ENCODE results near the gene DLGAP5.

DLGAP5 gene

GRCh38 chr14:55123852-55124639, 67.3 kb downstream of the DLGAP5 start:
- Histone ChIP-seq H3K4me3 (ENCODE audit: low read length) (no peak overlapping the region), H3K36me3 (replicated peaks; ENCODE audit: low read depth, low read length) (no peaks in the 10 kb centered on the region), H4K20me1 (ENCODE audit: insufficient read depth, low read length) (no peaks in the 10 kb centered on the region), H3K79me2 (ENCODE audit: low read length) (no peaks in the 10 kb centered on the region; the same call in 1 of the 2 replicates), H3K27me3 (ENCODE audit: low read depth, low read length) (0 out of 2 replicates have a peak, but pooled peaks cover 4% of the 10 kb centered on the region), H3K4me2 (ENCODE audit: low read length) (no peak overlapping the region), H3K4me1 (ENCODE audit: low read length) (peaks cover 17% of the 10 kb centered on the region), H2AFZ (ENCODE audit: low read depth, low read length) (no peak overlapping the region), H3K27ac (ENCODE audit: low read length) (no peak overlapping the region), H3K9me3 (ENCODE audit: insufficient read depth, low read length) (no peaks in the 10 kb centered on the region), H3K9ac (ENCODE audit: low read length) (no peak overlapping the region)
- no peak for TF ChIP-seq CTCF (IDR thresholded peaks at IDR 0.05; ENCODE audit: low read depth, low read length)
- TF ChIP-seq EZH2phosphoT487 (IDR thresholded peaks at IDR 0.05; ENCODE audit: low read depth), result no peak

- no peak overlapping the region for H2AFZ ChIP-seq (ENCODE audit: low read depth, low read length)
- H3K9me3 ChIP-seq (ENCODE audit: insufficient read depth, low read length), result no peaks in the 10 kb centered on the region
- no peak for TF ChIP-seq EZH2phosphoT487 (IDR thresholded peaks at IDR 0.05; ENCODE audit: low read depth)
- no peak for TF ChIP-seq CTCF (IDR thresholded peaks at IDR 0.05; ENCODE audit: low read depth, low read length)
- H3K27me3 ChIP-seq (ENCODE audit: low read depth, low read length), result 0 out of 2 replicates have a peak, but pooled peaks cover 4% of the 10 kb centered on the region
- peaks cover 10% of the 10 kb centered on the region for H3K4me1 ChIP-seq (ENCODE audit: low read length)
- no peak overlapping the region for H3K4me2 ChIP-seq (ENCODE audit: low read length)
- no peak overlapping the region for H3K9ac ChIP-seq (ENCODE audit: low read length)
- H4K20me1 ChIP-seq (ENCODE audit: insufficient read depth, low read length), result no peaks in the 10 kb centered on the region
- no peak overlapping the region for H3K27ac ChIP-seq (ENCODE audit: low read length)
- H3K4me3 ChIP-seq (ENCODE audit: low read length), result no peak overlapping the region
- H3K79me2 ChIP-seq (ENCODE audit: low read length), result no peaks in the 10 kb centered on the region
- H3K36me3 ChIP-seq (replicated peaks; ENCODE audit: low read depth, low read length), result no peaks in the 10 kb centered on the region
Measured at GRCh38 chr14:55123101-55123500, 68.3 kb downstream of the DLGAP5 start.

DNA sequence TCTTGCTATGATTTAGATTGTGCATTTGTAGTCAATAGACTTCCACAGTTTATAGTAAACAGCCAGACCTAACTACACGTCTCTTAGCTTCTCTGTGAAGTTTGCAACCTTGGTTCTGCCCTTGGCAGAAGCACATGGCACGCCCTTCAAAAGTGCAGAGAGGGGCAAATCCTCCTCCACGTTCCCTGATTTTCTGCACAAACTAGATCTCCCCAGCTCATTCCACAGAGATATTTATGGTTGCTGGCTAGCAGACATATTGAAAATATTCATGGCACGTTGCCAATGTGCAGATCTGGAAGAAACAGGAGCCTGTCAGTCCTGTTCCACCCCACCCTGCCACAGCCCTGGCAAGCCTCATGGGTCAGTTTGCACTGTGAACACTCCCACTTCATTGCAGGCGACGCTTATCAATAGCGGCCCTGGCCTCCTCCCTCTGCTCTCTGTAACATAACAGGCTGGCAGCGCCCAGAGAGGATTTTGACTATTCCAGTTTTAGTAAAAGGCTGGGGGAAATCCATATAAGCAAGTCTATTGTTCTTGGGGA, 68.9 kb downstream of the DLGAP5 start:
- H3K79me2 ChIP-seq (ENCODE audit: low read length), result no peaks in the 10 kb centered on the region
- H3K9me3 ChIP-seq (ENCODE audit: insufficient read depth, low read length), result no peaks in the 10 kb centered on the region
- no peak overlapping the region for H3K4me2 ChIP-seq (ENCODE audit: low read length)
- H3K27me3 ChIP-seq (ENCODE audit: low read depth, low read length), result 0 out of 2 replicates have a peak, but pooled peaks cover 2% of the 10 kb centered on the region
- no peak overlapping the region for H2AFZ ChIP-seq (ENCODE audit: low read depth, low read length)
- no peak overlapping the region for H3K27ac ChIP-seq (ENCODE audit: low read length)
- TF ChIP-seq CTCF (IDR thresholded peaks at IDR 0.05; ENCODE audit: low read depth, low read length) (no peak), EZH2phosphoT487 (IDR thresholded peaks at IDR 0.05; ENCODE audit: low read depth) (no peak)
- peaks cover 10% of the 10 kb centered on the region for H3K4me1 ChIP-seq (ENCODE audit: low read length)
- H4K20me1 ChIP-seq (ENCODE audit: insufficient read depth, low read length), result no peaks in the 10 kb centered on the region
- H3K36me3 ChIP-seq (replicated peaks; ENCODE audit: low read depth, low read length), result no peaks in the 10 kb centered on the region
- H3K4me3 ChIP-seq (ENCODE audit: low read length), result no peak overlapping the region
- H3K9ac ChIP-seq (ENCODE audit: low read length), result no peak overlapping the region

DNA sequence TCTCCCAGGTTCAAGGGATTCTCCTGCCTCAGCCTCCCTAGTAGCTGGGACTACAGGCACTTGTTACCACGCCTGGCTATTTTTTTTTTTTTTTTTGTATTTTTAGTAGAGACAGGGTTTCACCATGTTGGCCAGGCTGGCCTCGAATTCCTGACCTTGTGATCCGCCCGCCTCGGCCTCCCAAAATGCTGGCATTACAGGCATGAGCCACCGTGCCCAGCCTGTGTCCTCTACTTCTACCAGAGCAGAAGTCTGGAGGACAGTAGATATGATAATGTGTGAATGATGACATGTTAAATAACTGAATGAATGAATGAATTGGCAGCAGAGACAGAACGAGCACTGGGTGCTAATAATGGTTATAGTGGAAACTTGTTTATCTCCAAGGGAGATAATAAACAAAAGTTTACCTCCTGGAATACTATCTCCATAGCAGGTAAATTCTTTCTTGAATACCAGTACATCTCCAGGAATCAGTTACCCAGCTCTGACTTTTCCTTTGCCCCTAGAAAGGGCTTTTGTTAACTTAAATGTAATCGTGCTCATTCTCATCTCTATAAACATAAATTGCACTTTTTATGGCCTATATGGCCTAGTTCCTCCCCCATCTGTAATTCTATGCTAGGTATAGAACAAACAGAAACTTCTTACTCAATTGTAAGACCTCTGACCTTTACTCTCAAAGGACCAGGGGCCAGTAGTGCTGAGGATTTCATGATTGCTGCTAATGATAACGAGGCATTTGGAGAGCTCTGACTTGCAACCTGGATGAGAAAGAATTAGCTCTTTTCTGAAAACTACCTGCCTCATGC, 69.6 kb downstream of the DLGAP5 start:
- no peak overlapping the region for H3K4me2 ChIP-seq (ENCODE audit: low read length)
- no peak overlapping the region for H2AFZ ChIP-seq (ENCODE audit: low read depth, low read length)
- no peaks in the 10 kb centered on the region for H3K79me2 ChIP-seq (ENCODE audit: low read length)
- no peaks in the 10 kb centered on the region for H3K27me3 ChIP-seq (ENCODE audit: low read depth, low read length)
- H3K9ac ChIP-seq (ENCODE audit: low read length), result no peak overlapping the region
- H3K4me3 ChIP-seq (ENCODE audit: low read length), result no peak overlapping the region
- H3K27ac ChIP-seq (ENCODE audit: low read length), result no peak overlapping the region
- H3K4me1 ChIP-seq (ENCODE audit: low read length), result peaks cover 10% of the 10 kb centered on the region
- H3K36me3 ChIP-seq (replicated peaks; ENCODE audit: low read depth, low read length), result no peaks in the 10 kb centered on the region
- no peaks in the 10 kb centered on the region for H3K9me3 ChIP-seq (ENCODE audit: insufficient read depth, low read length)
- H4K20me1 ChIP-seq (ENCODE audit: insufficient read depth, low read length), result no peaks in the 10 kb centered on the region
- no peak for TF ChIP-seq CTCF (IDR thresholded peaks at IDR 0.05; ENCODE audit: low read depth, low read length)
- TF ChIP-seq EZH2phosphoT487 (IDR thresholded peaks at IDR 0.05; ENCODE audit: low read depth), result no peak
